GM23338 (cell line): ENCODE data around the gene MPRIP. TPM values are rescaled to one million over a fixed set of nuclear protein-coding genes. Genes with fewer than 3 reads are reported as not detected.

Experiments
- ATAC-seq: fragments of 200-7000 bp; cut with Tn5 transposase; 3 replicates; pipeline ENCODE4 v1.9.1; 2020
- DNase-seq: peaks from one replicate; pipeline ENCODE4 v3.0.0-alpha.2; 2015; ENCODE audit warnings: low spot score
- H2AFZ ChIP-seq: fragments of 200-600 bp; sonication (generic); 2 replicates; pipeline ENCODE4 v1.8.0; 2016; ENCODE audit warnings: antibody characterized with exemption, mild to moderate bottlenecking, moderate library complexity
- H3F3A ChIP-seq: fragments of 200-600 bp; sonication (generic); replicated peaks from 2 replicates; pipeline ENCODE4 v1.8.0; 2017; ENCODE audit warnings: antibody characterized with exemption, mixed run types, low read depth
- H3K27ac ChIP-seq: fragments of 200-600 bp; sonication (generic); 2 replicates; pipeline ENCODE4 v1.6.1; 2016; ENCODE audit warnings: low read depth
- H3K27me3 ChIP-seq: fragments of 200-600 bp; sonication (generic); 2 replicates; pipeline ENCODE4 v1.8.0; 2016; ENCODE audit warnings: mild to moderate bottlenecking, mixed run types, moderate library complexity; ENCODE audit not compliant: insufficient read depth
- H3K36me3 ChIP-seq: fragments of 200-600 bp; sonication (generic); 2 replicates; pipeline ENCODE4 v1.8.0; 2016; ENCODE audit warnings: mild to moderate bottlenecking; ENCODE audit not compliant: insufficient read depth
- H3K4me1 ChIP-seq: fragments of 200-600 bp; sonication (generic); 2 replicates; pipeline ENCODE4 v1.8.0; 2016; ENCODE audit warnings: mild to moderate bottlenecking, moderate library complexity; ENCODE audit not compliant: insufficient read depth
- H3K4me2 ChIP-seq: fragments of 200-600 bp; sonication (generic); 2 replicates; pipeline ENCODE4 v1.7.1; 2017; ENCODE audit warnings: mixed run types
- H3K4me3 ChIP-seq: fragments of 200-600 bp; sonication (generic); 2 replicates; pipeline ENCODE4 v1.6.1; 2016; ENCODE audit warnings: mixed run types
- H3K79me2 ChIP-seq: fragments of 200-600 bp; sonication (generic); replicated peaks from 2 replicates; pipeline ENCODE4 v1.8.0; 2017; ENCODE audit warnings: mild to moderate bottlenecking; ENCODE audit not compliant: insufficient read depth
- H3K9me2 ChIP-seq: fragments of 200-600 bp; sonication (generic); 2 replicates; pipeline ENCODE4 v1.8.0; 2017; ENCODE audit not compliant: insufficient read depth
- H4K20me1 ChIP-seq: fragments of 200-600 bp; sonication (generic); replicated peaks from 2 replicates; pipeline ENCODE4 v1.8.0; 2017; ENCODE audit warnings: mild to moderate bottlenecking; ENCODE audit not compliant: insufficient read depth
- H3K27ac Mint-ChIP-seq: 2 replicates; pipeline ENCODE4 v1.8.0; 2020; ENCODE audit warnings: inconsistent platforms, mild to moderate bottlenecking, moderate library complexity, mixed read lengths
- H3K27me3 Mint-ChIP-seq: 3 replicates; pipeline ENCODE4 v1.8.0; 2022; ENCODE audit warnings: low read depth, mild to moderate bottlenecking, moderate library complexity, mixed read lengths, inconsistent platforms; ENCODE audit not compliant: insufficient read depth, poor library complexity
- H3K36me3 Mint-ChIP-seq: 3 replicates; pipeline ENCODE4 v1.8.0; 2021; ENCODE audit warnings: low read depth, mild to moderate bottlenecking, inconsistent platforms, moderate library complexity, mixed read lengths
- H3K4me1 Mint-ChIP-seq: 3 replicates; pipeline ENCODE4 v1.8.0; 2020; ENCODE audit warnings: mild to moderate bottlenecking, inconsistent platforms, mixed read lengths
- H3K4me3 Mint-ChIP-seq: 3 replicates; pipeline ENCODE4 v1.8.0; 2021; ENCODE audit warnings: moderate library complexity, mild to moderate bottlenecking, inconsistent platforms, mixed read lengths
- H3K9me3 Mint-ChIP-seq: 3 replicates; pipeline ENCODE4 v1.8.0; 2020; ENCODE audit warnings: moderate library complexity, mild to moderate bottlenecking, inconsistent platforms, mixed read lengths
- ZNF114 ChIP-seq: fragments of 250-450 bp; sonication (Bioruptor Pico); IDR thresholded peaks from 2 replicates; pipeline ENCODE4 v1.5.0; 2020; ENCODE audit warnings: mild to moderate bottlenecking, moderate library complexity
- ZNF331 ChIP-seq: fragments of 250-450 bp; sonication (Bioruptor Pico); IDR thresholded peaks from 2 replicates; pipeline ENCODE4 v1.5.0; 2020; ENCODE audit warnings: low read depth, mild to moderate bottlenecking, moderate library complexity
- polyA plus RNA-seq: library from polyadenylated mRNA; unstranded; fragments of >200 nt; fragmentation: Nextera tagmentation; extraction: Ambion mirVana; gene quantifications from 2 replicates; pipeline ENCODE4 v1.2.1, GENCODE V29; 2016
- total RNA-seq: library from RNA; depleted of rRNA; stranded (reverse); fragments of >200 nt; shearing (Covaris generic); gene quantifications from 2 replicates; pipeline ENCODE4 v1.2.3, GENCODE V29; 2014
- TF ChIP-seq, protein P1 (sequence below): IDR thresholded peaks from one replicate; pipeline ENCODE4 v1.6.1; 2018; ENCODE audit warnings: antibody characterized with exemption; ENCODE audit not compliant: unreplicated experiment
- TF ChIP-seq, protein P2 (sequence below), 2 experiments: fragments of 200-600 bp in 1 of 2; sonication (generic) in 1 of 2; conservative IDR thresholded peaks; 2 replicates each; pipeline versions ENCODE4 v1.5.1 to v1.6.1; 2016 to 2017; ENCODE audit warnings: antibody characterized with exemption in 2 of 2, low read depth in 2 of 2, mild to moderate bottlenecking in 2 of 2, moderate library complexity in 1 of 2
- TF ChIP-seq, protein P3 (sequence below): fragments of 250-450 bp; sonication (Bioruptor Pico); IDR thresholded peaks from 2 replicates; pipeline ENCODE4 v1.5.0; 2020; ENCODE audit warnings: mild to moderate bottlenecking, moderate library complexity

The MPRIP gene
- total and polyA plus RNA-seq, 2 experiments from 2014 or later: 39.3 to 113 TPM

DNA sequence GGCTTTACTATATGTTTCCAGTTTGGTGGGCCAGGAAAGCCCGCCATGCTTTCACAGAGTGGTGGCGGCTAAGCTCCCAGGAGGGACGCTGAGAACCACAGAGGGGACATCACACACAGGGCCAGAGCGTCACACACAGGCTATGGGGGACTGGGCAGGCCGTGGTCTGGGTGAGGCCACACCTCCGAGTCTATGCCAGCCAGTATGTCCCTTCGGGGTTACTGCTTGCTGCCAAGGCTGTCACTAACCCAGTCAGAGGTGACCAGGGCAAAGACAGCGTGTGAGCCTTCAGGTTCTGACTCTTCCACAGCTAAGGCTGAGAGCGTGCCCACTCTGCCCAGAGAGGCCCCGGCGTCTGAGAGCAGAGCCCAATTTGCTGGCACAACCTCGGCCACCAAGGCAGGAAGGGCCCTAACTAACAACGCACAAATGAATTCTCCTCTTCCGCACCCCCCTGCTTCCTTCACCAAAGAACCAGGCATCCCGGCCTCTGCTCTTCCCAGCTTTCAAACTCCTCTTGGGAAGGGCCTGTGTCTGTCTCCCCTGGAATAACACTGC lies 161.0 kb downstream of the MPRIP start:
- H3K9me2 ChIP-seq: no peaks in the 10 kb centered on the region
- peaks cover 3% of the 10 kb centered on the region; the same call in 1 of the 2 replicates for H3F3A ChIP-seq
- DNase-seq: no peak
- H4K20me1 ChIP-seq: no peaks in the 10 kb centered on the region
- peaks cover 18% of the 10 kb centered on the region for H3K27me3 Mint-ChIP-seq
- H3K4me3 ChIP-seq: no peak overlapping the region
- H3K79me2 ChIP-seq: no peaks in the 10 kb centered on the region
- H3K27me3 ChIP-seq: no peaks in the 10 kb centered on the region
- TF ChIP-seq ZNF114 (CRISPR knock-in tag): no peak
- TF ChIP-seq, protein P1, sequence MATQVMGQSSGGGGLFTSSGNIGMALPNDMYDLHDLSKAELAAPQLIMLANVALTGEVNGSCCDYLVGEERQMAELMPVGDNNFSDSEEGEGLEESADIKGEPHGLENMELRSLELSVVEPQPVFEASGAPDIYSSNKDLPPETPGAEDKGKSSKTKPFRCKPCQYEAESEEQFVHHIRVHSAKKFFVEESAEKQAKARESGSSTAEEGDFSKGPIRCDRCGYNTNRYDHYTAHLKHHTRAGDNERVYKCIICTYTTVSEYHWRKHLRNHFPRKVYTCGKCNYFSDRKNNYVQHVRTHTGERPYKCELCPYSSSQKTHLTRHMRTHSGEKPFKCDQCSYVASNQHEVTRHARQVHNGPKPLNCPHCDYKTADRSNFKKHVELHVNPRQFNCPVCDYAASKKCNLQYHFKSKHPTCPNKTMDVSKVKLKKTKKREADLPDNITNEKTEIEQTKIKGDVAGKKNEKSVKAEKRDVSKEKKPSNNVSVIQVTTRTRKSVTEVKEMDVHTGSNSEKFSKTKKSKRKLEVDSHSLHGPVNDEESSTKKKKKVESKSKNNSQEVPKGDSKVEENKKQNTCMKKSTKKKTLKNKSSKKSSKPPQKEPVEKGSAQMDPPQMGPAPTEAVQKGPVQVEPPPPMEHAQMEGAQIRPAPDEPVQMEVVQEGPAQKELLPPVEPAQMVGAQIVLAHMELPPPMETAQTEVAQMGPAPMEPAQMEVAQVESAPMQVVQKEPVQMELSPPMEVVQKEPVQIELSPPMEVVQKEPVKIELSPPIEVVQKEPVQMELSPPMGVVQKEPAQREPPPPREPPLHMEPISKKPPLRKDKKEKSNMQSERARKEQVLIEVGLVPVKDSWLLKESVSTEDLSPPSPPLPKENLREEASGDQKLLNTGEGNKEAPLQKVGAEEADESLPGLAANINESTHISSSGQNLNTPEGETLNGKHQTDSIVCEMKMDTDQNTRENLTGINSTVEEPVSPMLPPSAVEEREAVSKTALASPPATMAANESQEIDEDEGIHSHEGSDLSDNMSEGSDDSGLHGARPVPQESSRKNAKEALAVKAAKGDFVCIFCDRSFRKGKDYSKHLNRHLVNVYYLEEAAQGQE: no peak
- no peaks in the 10 kb centered on the region for H3K36me3 Mint-ChIP-seq
- H2AFZ ChIP-seq: no peak overlapping the region
- H3K9me3 Mint-ChIP-seq: no peaks in the 10 kb centered on the region
- no peak overlapping the region; the same call in 1 of the 2 replicates for H3K27ac Mint-ChIP-seq
- H3K4me1 ChIP-seq: no peaks in the 10 kb centered on the region
- H3K4me1 Mint-ChIP-seq: no peaks in the 10 kb centered on the region; the same call in 2 of the 3 replicates
- H3K27ac ChIP-seq: no peak overlapping the region
- H3K36me3 ChIP-seq: no peaks in the 10 kb centered on the region
- ATAC-seq: no peak
- H3K4me3 Mint-ChIP-seq: no peak overlapping the region
- H3K4me2 ChIP-seq: no peak overlapping the region

DNA sequence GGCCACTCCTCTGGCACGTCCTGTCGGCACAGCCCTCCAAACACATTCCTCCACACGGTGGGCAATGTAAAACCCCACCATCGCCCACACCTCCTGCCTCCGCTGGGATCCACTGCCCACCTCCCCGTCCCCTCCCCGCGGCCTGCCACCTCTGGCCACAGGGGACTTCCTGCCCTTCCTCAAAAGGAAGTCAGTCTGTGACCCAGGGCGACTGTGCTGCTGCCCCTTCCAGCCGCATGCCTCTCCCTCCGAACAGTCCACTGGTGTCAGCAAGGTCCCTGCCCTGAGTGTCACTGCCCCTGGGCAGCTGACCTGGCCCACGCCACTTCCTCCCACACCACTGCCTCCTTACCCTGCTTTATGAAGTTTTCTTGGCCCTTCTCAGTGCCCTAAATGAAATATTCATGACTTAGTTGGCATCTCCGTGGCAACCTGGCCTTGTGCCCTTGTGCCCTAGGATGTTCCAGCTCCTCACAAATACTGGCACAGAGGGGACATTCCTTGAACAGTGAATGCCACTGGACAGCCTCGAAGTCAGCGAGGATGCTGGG lies 161.9 kb downstream of the MPRIP start:
- Histone ChIP-seq H3K4me3 (no peak overlapping the region), H3K27ac (no peak overlapping the region), H3F3A (peaks cover 3% of the 10 kb centered on the region; the same call in 1 of the 2 replicates), H2AFZ (no peak overlapping the region), H4K20me1 (no peaks in the 10 kb centered on the region), H3K36me3 (no peaks in the 10 kb centered on the region), H3K27me3 (no peaks in the 10 kb centered on the region), H3K4me1 (no peaks in the 10 kb centered on the region), H3K9me2 (no peaks in the 10 kb centered on the region), H3K79me2 (no peaks in the 10 kb centered on the region), H3K4me2 (no peak overlapping the region)
- Mint-ChIP-seq H3K36me3 (no peaks in the 10 kb centered on the region), H3K9me3 (no peaks in the 10 kb centered on the region), H3K27ac (no peak overlapping the region), H3K27me3 (peaks cover 17% of the 10 kb centered on the region), H3K4me1 (no peaks in the 10 kb centered on the region; the same call in 2 of the 3 replicates), H3K4me3 (no peak overlapping the region)
- DNase-seq: no peak
- TF ChIP-seq, protein P2, sequence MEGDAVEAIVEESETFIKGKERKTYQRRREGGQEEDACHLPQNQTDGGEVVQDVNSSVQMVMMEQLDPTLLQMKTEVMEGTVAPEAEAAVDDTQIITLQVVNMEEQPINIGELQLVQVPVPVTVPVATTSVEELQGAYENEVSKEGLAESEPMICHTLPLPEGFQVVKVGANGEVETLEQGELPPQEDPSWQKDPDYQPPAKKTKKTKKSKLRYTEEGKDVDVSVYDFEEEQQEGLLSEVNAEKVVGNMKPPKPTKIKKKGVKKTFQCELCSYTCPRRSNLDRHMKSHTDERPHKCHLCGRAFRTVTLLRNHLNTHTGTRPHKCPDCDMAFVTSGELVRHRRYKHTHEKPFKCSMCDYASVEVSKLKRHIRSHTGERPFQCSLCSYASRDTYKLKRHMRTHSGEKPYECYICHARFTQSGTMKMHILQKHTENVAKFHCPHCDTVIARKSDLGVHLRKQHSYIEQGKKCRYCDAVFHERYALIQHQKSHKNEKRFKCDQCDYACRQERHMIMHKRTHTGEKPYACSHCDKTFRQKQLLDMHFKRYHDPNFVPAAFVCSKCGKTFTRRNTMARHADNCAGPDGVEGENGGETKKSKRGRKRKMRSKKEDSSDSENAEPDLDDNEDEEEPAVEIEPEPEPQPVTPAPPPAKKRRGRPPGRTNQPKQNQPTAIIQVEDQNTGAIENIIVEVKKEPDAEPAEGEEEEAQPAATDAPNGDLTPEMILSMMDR (conservative IDR thresholded peaks at IDR 0.05; ENCODE audit: low read depth in 2 of 2): no peak
- TF ChIP-seq ZNF331 (CRISPR knock-in tag): no peak
- TF ChIP-seq, protein P3, sequence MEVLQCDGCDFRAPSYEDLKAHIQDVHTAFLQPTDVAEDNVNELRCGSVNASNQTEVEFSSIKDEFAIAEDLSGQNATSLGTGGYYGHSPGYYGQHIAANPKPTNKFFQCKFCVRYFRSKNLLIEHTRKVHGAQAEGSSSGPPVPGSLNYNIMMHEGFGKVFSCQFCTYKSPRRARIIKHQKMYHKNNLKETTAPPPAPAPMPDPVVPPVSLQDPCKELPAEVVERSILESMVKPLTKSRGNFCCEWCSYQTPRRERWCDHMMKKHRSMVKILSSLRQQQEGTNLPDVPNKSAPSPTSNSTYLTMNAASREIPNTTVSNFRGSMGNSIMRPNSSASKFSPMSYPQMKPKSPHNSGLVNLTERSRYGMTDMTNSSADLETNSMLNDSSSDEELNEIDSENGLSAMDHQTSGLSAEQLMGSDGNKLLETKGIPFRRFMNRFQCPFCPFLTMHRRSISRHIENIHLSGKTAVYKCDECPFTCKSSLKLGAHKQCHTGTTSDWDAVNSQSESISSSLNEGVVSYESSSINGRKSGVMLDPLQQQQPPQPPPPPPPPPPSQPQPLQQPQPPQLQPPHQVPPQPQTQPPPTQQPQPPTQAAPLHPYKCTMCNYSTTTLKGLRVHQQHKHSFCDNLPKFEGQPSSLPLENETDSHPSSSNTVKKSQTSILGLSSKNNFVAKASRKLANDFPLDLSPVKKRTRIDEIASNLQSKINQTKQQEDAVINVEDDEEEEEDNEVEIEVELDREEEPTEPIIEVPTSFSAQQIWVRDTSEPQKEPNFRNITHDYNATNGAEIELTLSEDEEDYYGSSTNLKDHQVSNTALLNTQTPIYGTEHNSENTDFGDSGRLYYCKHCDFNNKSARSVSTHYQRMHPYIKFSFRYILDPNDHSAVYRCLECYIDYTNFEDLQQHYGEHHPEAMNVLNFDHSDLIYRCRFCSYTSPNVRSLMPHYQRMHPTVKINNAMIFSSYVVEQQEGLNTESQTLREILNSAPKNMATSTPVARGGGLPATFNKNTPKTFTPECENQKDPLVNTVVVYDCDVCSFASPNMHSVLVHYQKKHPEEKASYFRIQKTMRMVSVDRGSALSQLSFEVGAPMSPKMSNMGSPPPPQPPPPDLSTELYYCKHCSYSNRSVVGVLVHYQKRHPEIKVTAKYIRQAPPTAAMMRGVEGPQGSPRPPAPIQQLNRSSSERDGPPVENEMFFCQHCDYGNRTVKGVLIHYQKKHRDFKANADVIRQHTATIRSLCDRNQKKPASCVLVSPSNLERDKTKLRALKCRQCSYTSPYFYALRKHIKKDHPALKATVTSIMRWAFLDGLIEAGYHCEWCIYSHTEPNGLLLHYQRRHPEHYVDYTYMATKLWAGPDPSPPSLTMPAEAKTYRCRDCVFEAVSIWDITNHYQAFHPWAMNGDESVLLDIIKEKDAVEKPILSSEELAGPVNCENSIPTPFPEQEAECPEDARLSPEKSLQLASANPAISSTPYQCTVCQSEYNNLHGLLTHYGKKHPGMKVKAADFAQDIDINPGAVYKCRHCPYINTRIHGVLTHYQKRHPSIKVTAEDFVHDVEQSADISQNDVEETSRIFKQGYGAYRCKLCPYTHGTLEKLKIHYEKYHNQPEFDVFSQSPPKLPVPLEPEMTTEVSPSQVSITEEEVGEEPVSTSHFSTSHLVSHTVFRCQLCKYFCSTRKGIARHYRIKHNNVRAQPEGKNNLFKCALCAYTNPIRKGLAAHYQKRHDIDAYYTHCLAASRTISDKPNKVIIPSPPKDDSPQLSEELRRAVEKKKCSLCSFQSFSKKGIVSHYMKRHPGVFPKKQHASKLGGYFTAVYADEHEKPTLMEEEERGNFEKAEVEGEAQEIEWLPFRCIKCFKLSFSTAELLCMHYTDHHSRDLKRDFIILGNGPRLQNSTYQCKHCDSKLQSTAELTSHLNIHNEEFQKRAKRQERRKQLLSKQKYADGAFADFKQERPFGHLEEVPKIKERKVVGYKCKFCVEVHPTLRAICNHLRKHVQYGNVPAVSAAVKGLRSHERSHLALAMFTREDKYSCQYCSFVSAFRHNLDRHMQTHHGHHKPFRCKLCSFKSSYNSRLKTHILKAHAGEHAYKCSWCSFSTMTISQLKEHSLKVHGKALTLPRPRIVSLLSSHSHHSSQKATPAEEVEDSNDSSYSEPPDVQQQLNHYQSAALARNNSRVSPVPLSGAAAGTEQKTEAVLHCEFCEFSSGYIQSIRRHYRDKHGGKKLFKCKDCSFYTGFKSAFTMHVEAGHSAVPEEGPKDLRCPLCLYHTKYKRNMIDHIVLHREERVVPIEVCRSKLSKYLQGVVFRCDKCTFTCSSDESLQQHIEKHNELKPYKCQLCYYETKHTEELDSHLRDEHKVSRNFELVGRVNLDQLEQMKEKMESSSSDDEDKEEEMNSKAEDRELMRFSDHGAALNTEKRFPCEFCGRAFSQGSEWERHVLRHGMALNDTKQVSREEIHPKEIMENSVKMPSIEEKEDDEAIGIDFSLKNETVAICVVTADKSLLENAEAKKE (CRISPR knock-in tag): no peak
- ATAC-seq: no peak
